SW480 (cell line): ENCODE measurements around the gene PLEKHA6.
"Not testable (repeated sequence)": the region's sequence is repeated elsewhere in the genome, so short reads cannot be mapped to it uniquely, and the experiment has no call there.

Experiments used
- DNase-seq: peaks from one replicate; pipeline ENCODE4 v3.0.0-alpha.2; 2016; ENCODE audit warnings: low spot score

PLEKHA6 gene

DNA sequence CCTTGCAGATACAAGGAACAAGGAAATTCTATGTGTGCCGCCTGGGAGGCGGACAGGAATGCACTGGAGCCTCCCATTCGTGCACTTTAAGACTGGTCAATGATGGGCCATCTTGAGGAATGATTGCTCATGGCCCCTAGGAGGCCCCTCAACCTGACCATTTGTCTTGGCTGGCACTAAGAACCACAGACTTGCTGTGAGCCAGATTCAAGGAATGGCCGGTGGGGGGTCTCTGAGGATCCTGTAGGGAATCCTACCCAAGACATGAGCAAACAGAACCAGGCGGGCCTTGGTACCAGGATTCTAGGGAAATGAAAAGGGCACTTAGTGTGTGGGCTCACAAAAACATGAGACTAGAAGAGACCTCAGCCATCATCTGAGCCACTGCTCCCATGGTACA lies 117.8 kb downstream of the PLEKHA6 start:
- DNase-seq = no peak

- no peak for DNase-seq
Observed at GRCh38 chr1:204241050-204241449, 118.7 kb downstream of the PLEKHA6 start.

DNA sequence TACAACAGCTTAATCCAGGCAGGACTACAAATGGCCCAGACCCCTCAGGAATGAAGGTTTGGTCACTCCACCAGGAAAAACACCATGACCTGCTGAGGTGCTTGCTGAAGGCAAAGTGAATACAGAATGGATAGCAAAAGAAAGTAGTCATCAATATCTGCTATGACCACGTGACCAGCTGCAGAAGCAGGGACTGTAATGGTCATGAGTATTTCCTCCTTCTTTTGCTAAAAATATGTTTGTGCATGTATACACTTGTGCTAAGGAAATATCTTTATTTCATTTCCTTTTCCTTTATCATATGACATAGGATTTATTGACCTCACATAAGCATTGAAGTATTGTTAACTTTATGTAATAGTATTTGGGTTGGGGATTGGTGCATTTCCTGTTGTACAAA lies 119.5 kb downstream of the PLEKHA6 start:
- no peak for DNase-seq

DNA sequence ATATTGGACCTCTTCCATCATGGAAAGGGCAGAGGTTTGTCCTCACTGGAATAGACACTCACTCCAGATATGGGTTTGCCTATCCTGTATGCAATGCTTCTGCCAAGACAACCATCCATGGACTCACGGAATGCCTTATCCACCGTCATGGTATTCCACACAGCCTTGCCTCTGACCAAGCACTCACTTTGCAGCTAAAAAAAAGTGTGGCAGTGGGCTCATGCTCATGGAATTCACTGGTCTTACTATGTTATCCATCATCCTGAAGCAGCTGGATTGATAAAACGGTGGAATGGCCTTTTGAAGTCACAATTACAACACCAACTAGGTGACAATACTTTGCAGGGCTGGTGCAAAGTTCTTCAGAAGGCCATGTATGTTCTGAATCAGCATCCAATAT lies 120.3 kb downstream of the PLEKHA6 start:
- DNase-seq = not testable (repeated sequence)

- DNase-seq = not testable (repeated sequence)
Observed at GRCh38 chr1:204238520-204238919, 121.2 kb downstream of the PLEKHA6 start.

GRCh38 chr1:204237515-204237914 lies 122.2 kb downstream of the PLEKHA6 start:
- DNase-seq = not testable (repeated sequence)

DNA sequence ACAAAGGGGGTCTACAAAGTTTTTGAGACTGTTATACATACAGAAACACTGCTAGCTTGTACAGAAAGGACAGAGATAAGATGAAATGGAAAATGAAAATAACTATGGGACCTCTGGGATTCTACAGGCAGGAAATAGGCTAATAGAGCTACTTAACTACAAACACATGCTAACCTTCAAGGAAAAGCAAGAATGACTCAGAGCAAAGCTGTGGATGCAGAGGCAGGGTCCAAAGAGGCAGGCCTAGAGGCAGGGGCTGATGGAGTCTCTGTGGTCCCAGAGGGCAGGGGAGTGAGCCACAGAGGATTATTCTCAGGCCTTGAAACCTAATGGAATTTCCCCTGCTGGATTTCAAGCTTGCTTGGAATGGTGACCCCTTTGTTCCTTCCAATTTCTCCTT lies 127.2 kb downstream of the PLEKHA6 start:
- DNase-seq = no peak

DNA sequence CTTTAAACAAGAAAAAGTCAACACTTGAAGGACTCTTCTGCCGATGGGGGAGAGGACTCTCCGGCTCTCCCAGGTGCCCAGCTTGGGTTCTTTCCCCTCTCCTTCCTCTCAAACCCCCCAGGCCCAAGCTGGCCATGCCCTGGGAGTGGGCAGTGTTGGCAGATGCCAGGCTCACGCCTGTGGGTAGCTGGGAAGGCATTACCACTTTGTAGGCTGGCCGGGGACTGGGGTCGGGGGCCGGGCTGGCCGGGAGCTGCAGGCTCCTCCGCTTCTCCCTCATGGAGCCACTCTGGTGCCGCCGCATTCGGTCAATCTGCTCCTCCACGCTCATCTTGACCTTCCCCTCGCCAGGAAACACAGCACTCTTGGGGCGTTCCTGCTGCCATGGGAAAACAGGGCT lies 129.5 kb downstream of the PLEKHA6 start:
- no peak for DNase-seq

DNA sequence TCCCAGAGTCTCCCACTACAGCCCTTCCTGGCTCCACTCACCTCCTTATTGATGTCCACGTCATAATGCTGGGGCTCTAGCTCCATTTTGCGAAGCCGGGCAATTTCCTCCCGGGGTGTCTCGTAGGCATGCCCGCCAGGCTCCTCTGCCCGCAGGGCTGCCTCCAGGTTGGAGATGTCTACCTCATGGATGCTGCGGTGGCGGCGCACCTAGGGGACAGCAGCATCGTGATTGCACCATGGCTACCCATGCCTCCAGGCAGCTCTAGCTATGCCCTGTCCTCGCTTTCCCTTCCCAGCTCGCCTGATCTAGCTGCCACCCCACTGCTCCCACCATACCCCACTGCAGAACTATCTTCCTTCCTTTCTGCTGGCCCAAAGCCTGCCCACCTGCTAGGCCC lies 130.8 kb downstream of the PLEKHA6 start:
- DNase-seq = no peak

GRCh38 chr1:204227996-204228785 lies 131.5 kb downstream of the PLEKHA6 start:
- no peak for DNase-seq

GRCh38 chr1:204227351-204227750 lies 132.4 kb downstream of the PLEKHA6 start:
- DNase-seq = no peak

GRCh38 chr1:204225841-204226735 lies 133.6 kb downstream of the PLEKHA6 start:
- no peak for DNase-seq

GRCh38 chr1:204224655-204225054 lies 135.1 kb downstream of the PLEKHA6 start:
- DNase-seq = no peak

- no peak for DNase-seq
Observed at GRCh38 chr1:204223129-204223860, 136.4 kb downstream of the PLEKHA6 start.

DNA sequence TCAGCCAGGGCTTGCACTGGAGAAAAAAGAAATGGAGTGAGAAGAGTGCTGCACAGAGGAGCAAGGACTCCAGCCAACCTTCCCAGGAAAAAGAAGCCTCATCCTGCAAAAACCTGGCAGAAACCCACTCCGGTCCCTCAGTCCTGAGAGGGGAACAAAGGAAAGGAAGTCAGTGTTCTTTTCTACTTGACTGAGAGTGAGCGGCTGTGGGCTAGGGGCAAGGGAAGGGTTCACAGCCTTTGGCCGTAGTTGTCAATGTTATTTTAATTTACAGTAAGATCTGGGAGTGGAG lies 137.0 kb downstream of the PLEKHA6 start:
- DNase-seq = no peak

DNA sequence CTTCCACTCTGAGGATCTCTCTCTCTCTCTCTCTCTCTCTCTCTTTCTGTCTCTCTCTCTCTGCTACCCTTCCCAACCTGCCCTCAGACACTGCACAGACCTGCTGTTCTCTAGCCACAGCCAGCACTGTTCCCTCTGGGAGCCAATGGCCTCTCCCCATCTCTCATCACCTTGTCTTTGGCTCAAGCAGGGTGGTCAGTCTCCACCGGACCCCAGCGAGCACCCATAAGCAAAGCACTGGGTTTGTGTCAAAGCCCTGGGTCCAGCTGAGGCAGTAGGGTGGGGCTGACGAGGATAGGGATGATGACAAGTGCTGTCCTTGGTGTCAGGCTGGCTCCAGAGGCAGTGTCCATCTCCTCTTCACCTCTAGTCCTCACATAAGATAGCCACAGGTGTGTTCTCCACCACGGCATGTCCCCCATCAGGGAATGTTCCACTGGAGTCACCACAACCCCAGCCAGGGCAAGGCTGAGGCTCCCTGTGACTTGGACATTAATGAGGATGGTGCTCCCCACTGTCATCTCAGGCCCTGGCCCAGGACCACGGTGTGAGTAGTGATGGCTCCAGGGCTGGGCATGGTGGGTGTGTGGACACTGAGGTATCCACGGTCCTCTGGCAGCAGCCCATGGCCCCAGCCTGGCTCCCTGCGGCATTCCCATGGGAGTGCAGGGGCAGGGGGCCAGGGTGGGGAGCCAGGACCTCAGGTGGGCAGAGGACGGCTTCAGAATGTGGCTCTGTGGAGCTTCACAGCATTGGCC lies 137.5 kb downstream of the PLEKHA6 start:
- no peak for DNase-seq

GRCh38 chr1:204221271-204221670 lies 138.5 kb downstream of the PLEKHA6 start:
- DNase-seq = no peak

- no peak for DNase-seq
Observed at GRCh38 chr1:204219971-204220616, 139.6 kb downstream of the PLEKHA6 start.

GRCh38 chr1:204218552-204218951 lies 141.2 kb downstream of the PLEKHA6 start:
- DNase-seq = no peak

DNA sequence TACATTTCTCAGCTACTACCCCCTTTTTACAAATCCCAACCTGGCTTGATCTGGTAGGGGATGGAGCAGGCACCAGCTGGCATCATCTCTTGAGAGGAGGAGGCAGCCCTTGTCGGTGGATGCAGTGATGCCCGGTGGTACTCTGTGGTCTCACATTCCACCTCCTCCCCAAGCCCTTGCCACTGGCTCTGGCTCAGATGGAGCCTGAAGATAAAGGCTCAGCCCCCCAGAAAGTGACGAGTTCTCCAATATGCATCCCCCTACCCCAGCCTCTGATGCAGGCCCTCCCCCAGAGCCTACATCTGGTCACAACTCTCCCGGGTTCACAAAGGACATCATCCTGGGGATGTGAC lies 142.1 kb downstream of the PLEKHA6 start:
- no peak for DNase-seq

- no peak for DNase-seq
Observed at GRCh38 chr1:204216880-204217647, 142.7 kb downstream of the PLEKHA6 start.
